SK-N-MC (cell line): ENCODE results near the gene GNAQ.

ENCODE experiments used
- FOXP2 ChIP-seq: optimal IDR thresholded peaks from 2 replicates; pipeline ENCODE3; 2011; ENCODE audit warnings: mild to moderate bottlenecking, moderate library complexity; ENCODE audit not compliant: insufficient read depth; ENCODE audit errors: extremely low read length, control extremely low read depth
- POLR2AphosphoS5 ChIP-seq: IDR thresholded peaks from 2 replicates; pipeline ENCODE4 v1.6.1; 2012; ENCODE audit warnings: mild to moderate bottlenecking, low read depth, low read length, borderline replicate concordance

GRCh38 chr9:77872177-77872576 lies 159.4 kb downstream of the GNAQ start:
- TF ChIP-seq FOXP2 (no peak), POLR2AphosphoS5 (no peak)
